ENCODE measurements around the gene FRAT1.
A peak's percentile ranks its signal among the peaks of the same experiment; 100 is the strongest.
"Not testable (repeated sequence)": the region's sequence is repeated elsewhere in the genome, so short reads cannot be mapped to it uniquely, and the experiment has no call there.

FRAT1 gene

DNA sequence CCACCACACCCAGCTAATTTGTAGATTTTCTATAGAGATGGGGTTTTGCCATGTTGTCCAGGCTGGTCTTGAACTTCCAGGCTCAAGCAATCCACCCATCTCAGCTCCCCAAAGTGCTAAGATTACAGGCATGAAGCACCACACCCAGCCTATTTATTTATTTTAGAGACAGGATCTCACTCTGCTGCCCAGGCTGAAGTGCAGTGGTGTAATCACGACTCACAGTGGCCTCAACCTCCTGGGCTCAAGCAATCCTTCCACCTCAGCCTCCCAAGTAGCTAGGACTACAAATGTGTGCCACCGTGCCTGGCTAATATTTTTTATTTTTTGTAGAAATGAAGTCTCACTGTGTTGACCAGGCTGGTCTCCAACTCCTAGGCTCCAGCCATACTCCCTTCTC is 22.3 kb downstream of the FRAT1 start:
- Histone ChIP-seq H3K27ac (no peak overlapping the region), H3K27me3 (no peaks in the 10 kb centered on the region), H3K4me1 (ENCODE audit: control insufficient read depth in 1 of 2, insufficient read depth in 1 of 2, low read depth in 1 of 2, low read length in 1 of 2) (peaks cover 36 to 42% of the 10 kb centered on the region in 2 experiments), H3K9me3 (no peaks in the 10 kb centered on the region), H3K36me3 (no peaks in the 10 kb centered on the region), H3K4me3 (ENCODE audit: low read depth in 1 of 2, low read length in 1 of 2) (no peak overlapping the region)
- TF ChIP-seq, protein P1, sequence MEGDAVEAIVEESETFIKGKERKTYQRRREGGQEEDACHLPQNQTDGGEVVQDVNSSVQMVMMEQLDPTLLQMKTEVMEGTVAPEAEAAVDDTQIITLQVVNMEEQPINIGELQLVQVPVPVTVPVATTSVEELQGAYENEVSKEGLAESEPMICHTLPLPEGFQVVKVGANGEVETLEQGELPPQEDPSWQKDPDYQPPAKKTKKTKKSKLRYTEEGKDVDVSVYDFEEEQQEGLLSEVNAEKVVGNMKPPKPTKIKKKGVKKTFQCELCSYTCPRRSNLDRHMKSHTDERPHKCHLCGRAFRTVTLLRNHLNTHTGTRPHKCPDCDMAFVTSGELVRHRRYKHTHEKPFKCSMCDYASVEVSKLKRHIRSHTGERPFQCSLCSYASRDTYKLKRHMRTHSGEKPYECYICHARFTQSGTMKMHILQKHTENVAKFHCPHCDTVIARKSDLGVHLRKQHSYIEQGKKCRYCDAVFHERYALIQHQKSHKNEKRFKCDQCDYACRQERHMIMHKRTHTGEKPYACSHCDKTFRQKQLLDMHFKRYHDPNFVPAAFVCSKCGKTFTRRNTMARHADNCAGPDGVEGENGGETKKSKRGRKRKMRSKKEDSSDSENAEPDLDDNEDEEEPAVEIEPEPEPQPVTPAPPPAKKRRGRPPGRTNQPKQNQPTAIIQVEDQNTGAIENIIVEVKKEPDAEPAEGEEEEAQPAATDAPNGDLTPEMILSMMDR (IDR thresholded peaks at IDR 0.05): no peak

GRCh38 chr10:97343664-97344063 is 24.6 kb downstream of the FRAT1 start:
- peak overlapping the region; percentile 69 for H3K27ac ChIP-seq

DNA sequence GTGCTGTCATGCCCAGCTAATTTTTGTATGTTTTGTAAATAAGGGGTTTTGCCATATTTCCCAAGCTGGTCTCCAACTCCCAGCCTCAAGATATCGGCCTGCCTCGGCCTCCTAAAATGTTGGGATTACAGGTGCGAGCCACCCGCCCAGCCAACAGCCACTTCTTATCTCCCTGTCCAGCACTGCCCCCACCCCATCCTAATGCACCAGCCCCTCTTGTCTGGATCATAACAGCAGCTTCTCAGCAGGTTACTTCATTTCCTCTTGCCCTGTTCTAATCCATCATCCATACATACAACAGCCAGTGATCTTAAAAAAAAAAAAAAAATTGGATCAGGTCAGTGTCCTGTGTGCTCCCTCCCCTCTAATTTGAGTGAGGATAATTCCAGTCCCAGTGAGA is 28.2 kb downstream of the FRAT1 start:
- peaks cover 54 to 62% of the 10 kb centered on the region in 2 experiments for H3K4me1 ChIP-seq (ENCODE audit: control insufficient read depth in 1 of 2, insufficient read depth in 1 of 2, low read depth in 1 of 2, low read length in 1 of 2)
- peak overlapping the region; percentile 48 for H3K27ac ChIP-seq
- no peak overlapping the region for H3K4me3 ChIP-seq (ENCODE audit: low read depth in 1 of 2, low read length in 1 of 2)
- H3K36me3 ChIP-seq: peaks cover 10% of the 10 kb centered on the region
- H3K27me3 ChIP-seq: no peaks in the 10 kb centered on the region
- H3K9me3 ChIP-seq: no peaks in the 10 kb centered on the region
- TF ChIP-seq, protein P1 (IDR thresholded peaks at IDR 0.05): no peak

More at GRCh38 chr10:97343664-97344063, 24.6 kb downstream of the FRAT1 start:
- peaks cover 31 to 36% of the 10 kb centered on the region in 2 experiments for H3K4me1 ChIP-seq (ENCODE audit: control insufficient read depth in 1 of 2, insufficient read depth in 1 of 2, low read depth in 1 of 2, low read length in 1 of 2)
- not testable (repeated sequence) for H3K27me3 ChIP-seq; H3K36me3 ChIP-seq; H3K9me3 ChIP-seq; H3K4me3 ChIP-seq (ENCODE audit: low read depth in 1 of 2, low read length in 1 of 2)

- Histone ChIP-seq H3K27me3 (no peaks in the 10 kb centered on the region), H3K27ac (peak overlapping the region; percentile 100), H3K4me3 (ENCODE audit: low read depth in 1 of 2, low read length in 1 of 2) (no peak overlapping the region), H3K4me1 (ENCODE audit: control insufficient read depth in 1 of 2, insufficient read depth in 1 of 2, low read depth in 1 of 2, low read length in 1 of 2) (peaks cover 59 to 67% of the 10 kb centered on the region in 2 experiments), H3K36me3 (peaks cover 10% of the 10 kb centered on the region), H3K9me3 (no peaks in the 10 kb centered on the region)
- TF ChIP-seq, protein P1 (IDR thresholded peaks at IDR 0.05): no peak
Observed at GRCh38 chr10:97349752-97350513, 30.9 kb downstream of the FRAT1 start.

DNA sequence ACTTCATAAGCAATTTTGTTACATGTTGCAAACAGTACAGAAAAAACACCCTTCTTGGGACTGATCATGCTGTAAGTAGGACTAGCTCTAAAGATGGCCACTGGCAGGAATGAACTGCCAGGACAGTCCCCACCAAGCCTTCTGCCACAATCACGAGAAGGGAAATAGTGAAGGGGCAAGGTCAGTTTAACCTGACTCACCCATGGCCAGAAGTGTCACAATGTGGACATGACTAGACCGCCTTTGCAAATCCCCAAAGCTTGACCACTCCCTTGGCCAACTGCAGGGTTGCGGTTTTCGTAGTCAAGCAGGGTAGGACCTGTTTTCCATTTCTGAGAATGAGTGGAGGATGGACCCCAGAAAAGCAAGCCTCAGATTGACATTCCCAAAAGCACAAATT is 34.9 kb downstream of the FRAT1 start:
- H3K27ac ChIP-seq: peak overlapping the region; percentile 100
- H3K4me1 ChIP-seq (ENCODE audit: control insufficient read depth in 1 of 2, insufficient read depth in 1 of 2, low read depth in 1 of 2, low read length in 1 of 2): peaks cover 90 to 91% of the 10 kb centered on the region in 2 experiments
- TF ChIP-seq, protein P1 (IDR thresholded peaks at IDR 0.05): peak; percentile 51
- H3K4me3 ChIP-seq (ENCODE audit: low read depth in 1 of 2, low read length in 1 of 2): peak overlapping the region; percentile 38 to 48
- peaks cover 37% of the 10 kb centered on the region for H3K36me3 ChIP-seq
- H3K9me3 ChIP-seq: no peaks in the 10 kb centered on the region
- H3K27me3 ChIP-seq: no peaks in the 10 kb centered on the region

DNA sequence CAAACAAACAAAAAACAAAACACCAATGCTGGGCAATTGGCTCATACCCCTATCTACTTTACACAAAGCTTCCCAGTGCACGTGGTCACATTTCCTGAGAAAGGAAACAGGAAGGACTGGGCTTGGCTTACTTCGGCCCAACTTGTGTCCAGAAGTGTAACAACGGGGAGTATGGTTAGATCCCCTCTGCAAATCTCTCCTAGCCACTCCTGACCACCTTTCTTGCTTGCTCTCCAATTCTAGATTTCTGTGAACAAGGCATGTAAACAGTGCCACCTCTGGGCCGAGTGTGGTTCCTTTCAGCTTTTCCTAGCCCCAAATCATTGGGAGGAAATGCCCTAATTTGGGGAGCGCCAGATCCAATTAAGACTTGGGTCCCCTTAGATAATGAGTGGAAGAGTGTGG is 36.5 kb downstream of the FRAT1 start:
- Histone ChIP-seq H3K4me1 (ENCODE audit: control insufficient read depth in 1 of 2, insufficient read depth in 1 of 2, low read depth in 1 of 2, low read length in 1 of 2) (peaks cover 98 to 99% of the 10 kb centered on the region in 2 experiments), H3K4me3 (ENCODE audit: low read depth in 1 of 2, low read length in 1 of 2) (peak overlapping the region; percentile 40 to 48), H3K9me3 (no peaks in the 10 kb centered on the region), H3K27me3 (no peaks in the 10 kb centered on the region), H3K27ac (peak overlapping the region; percentile 100), H3K36me3 (peaks cover 40% of the 10 kb centered on the region)
- TF ChIP-seq, protein P1 (IDR thresholded peaks at IDR 0.05): peak; percentile 52
